Right lobe of liver (tissue), 6 donors: ENCODE results near the gene OR2W1. TPM values are rescaled to one million over a fixed set of nuclear protein-coding genes. Genes with fewer than 3 reads are reported as not detected.

ENCODE experiments used
- ATAC-seq, 4 donors: fragments of 200-7000 bp; cut with Tn5 transposase; one replicate each; pipeline ENCODE4 v1.9.1; 2020; ENCODE audit warnings: mild to moderate bottlenecking in 4 of 4, moderate library complexity in 4 of 4
- DNase-seq, 3 donors: peaks; one replicate each; pipeline ENCODE4 v3.0.0-alpha.2; 2020
- H3K27ac ChIP-seq, 3 donors: fragments of 200-600 bp; one replicate each; pipeline ENCODE4 v1.8.0; 2022
- H3K27me3 ChIP-seq, 2 donors: fragments of 200-600 bp; one replicate each; pipeline ENCODE4 v1.8.0; 2022
- H3K36me3 ChIP-seq, 4 donors: fragments of 200-600 bp; sonication (generic) in 1 of 4; one replicate each; pipeline versions ENCODE4 v1.5.1 to v1.8.0; 2017 to 2022; ENCODE audit warnings: control low read depth in 1 of 4
- H3K4me1 ChIP-seq, 4 donors: fragments of 200-600 bp; sonication (generic) in 1 of 4; one replicate each; pipeline versions ENCODE4 v1.5.1 to v1.8.0; 2017 to 2022; ENCODE audit warnings: control low read depth in 1 of 4
- H3K4me3 ChIP-seq, 3 donors: fragments of 200-600 bp; one replicate each; pipeline ENCODE4 v1.8.0; 2022
- H3K9me3 ChIP-seq, 4 donors: fragments of 200-600 bp; sonication (generic) in 1 of 4; one replicate each; pipeline versions ENCODE4 v1.5.1 to v1.8.0; 2017 to 2022; ENCODE audit warnings: control low read depth in 1 of 4
- POLR2A ChIP-seq: fragments of 450-650 bp; IDR thresholded peaks from one replicate; pipeline ENCODE4 v1.6.1; 2017; ENCODE audit warnings: antibody characterized with exemption, mild to moderate bottlenecking
- WGBS: methylation state at CpG from one replicate; pipeline ENCODE4 v1.1.6; 2018; ENCODE audit warnings: low coverage, low lambda C conversion rate; ENCODE audit not compliant: insufficient coverage; ENCODE audit errors: missing lambda C conversion rate; 5-methylcytosine and 5-hydroxymethylcytosine counted together
- intact Hi-C, 2 donors: fragments of 100-400 bp; cut with DNase I; formaldehyde crosslinking; loops; one replicate each; pipeline versions ENCODE4 v1.11.2 to v1.14.1; 2022
- total RNA-seq, 6 experiments: library from RNA; depleted of rRNA in 2 of 6; stranded (reverse); fragments of >200 nt in 2 of 6; fragmentation: NEBNext Ultra II Directional in 3 of 6; extraction: Animal tissue kit (Norgen Biotek cat#: 25700) in 3 of 6; gene quantifications; one replicate each; pipeline versions ENCODE4 v1.1.0 to v1.2.4, GENCODE V29; 2016 to 2023
- TF ChIP-seq, protein P1 (sequence below), 4 donors: fragments of 200-600 bp in 3 of 4; fragments of 450-650 bp in 1 of 4; IDR thresholded peaks; one replicate each; pipeline versions ENCODE4 v1.5.1 to v1.8.0; 2016 to 2022; ENCODE audit warnings: antibody characterized with exemption in 4 of 4, mild to moderate bottlenecking in 2 of 4
- donor health status: DM: no; HTN: yes; CAD: no.
- donor health status: DM: no; HTN: no; CAD: no.
- donor health status: DM: no; HTN: no; CAD: no.
- donor health status: DM: no; HTN: yes; CAD: no.
- donor health status: DM: no; HTN: yes; CAD: no.

Gene OR2W1
- total RNA-seq, 6 experiments from 2014 or later: not detected

DNA sequence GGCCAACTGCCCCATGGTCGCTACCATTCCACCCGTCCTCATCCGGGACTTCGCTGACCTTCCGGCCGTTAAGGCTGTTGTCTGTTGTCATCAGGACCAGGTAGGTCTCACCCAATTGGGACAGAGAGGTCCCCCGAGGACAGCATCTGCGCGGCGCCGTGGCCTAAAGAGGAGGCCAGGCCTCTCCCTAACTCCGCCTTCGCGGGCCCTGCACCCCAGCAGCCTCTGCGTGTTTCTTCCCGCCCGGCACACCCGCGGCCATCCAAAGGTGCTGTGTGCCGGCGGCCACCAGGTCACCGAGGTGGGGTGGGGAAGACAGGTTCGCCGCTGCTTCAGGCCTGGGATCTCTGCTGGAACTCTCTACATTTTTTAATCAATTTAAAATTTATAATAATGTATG, 9.0 kb downstream of the OR2W1 start:
- intact Hi-C loops: no loop called here
- no peak overlapping the region for H3K27ac ChIP-seq
- TF ChIP-seq, protein P1, sequence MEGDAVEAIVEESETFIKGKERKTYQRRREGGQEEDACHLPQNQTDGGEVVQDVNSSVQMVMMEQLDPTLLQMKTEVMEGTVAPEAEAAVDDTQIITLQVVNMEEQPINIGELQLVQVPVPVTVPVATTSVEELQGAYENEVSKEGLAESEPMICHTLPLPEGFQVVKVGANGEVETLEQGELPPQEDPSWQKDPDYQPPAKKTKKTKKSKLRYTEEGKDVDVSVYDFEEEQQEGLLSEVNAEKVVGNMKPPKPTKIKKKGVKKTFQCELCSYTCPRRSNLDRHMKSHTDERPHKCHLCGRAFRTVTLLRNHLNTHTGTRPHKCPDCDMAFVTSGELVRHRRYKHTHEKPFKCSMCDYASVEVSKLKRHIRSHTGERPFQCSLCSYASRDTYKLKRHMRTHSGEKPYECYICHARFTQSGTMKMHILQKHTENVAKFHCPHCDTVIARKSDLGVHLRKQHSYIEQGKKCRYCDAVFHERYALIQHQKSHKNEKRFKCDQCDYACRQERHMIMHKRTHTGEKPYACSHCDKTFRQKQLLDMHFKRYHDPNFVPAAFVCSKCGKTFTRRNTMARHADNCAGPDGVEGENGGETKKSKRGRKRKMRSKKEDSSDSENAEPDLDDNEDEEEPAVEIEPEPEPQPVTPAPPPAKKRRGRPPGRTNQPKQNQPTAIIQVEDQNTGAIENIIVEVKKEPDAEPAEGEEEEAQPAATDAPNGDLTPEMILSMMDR (IDR thresholded peaks at IDR 0.05): no peak
- TF ChIP-seq POLR2A: no peak
- ATAC-seq: no peak
- 89% methylated on average over 20 of the region's 24 CpGs for WGBS
- no peak overlapping the region for H3K4me3 ChIP-seq
- no peaks in the 10 kb centered on the region for H3K27me3 ChIP-seq
- DNase-seq: no peak
- no peaks in the 10 kb centered on the region for H3K36me3 ChIP-seq
- H3K4me1 ChIP-seq: no peaks in the 10 kb centered on the region
- H3K9me3 ChIP-seq: no peaks in the 10 kb centered on the region

DNA sequence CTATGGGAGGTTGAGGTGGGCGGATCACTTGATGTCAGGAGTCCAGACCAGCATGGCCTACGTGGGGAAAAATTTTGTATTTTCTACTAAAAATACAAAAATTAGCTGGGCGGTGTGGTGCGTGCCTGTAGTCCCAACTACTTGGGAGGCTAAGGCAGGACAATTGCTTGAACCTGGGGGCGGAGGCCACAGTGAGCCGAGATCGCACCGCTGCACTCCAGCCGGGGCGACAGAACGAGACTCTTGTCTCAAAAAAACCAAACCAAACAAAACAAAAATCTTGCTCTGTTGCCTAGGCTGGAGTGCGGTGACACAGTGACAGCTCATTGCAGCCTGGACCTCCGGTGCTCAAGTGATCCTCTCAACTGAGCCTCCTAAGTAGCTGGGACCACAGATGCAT, 16.2 kb downstream of the OR2W1 start:
- Histone ChIP-seq H3K4me3 (no peak overlapping the region), H3K9me3 (no peaks in the 10 kb centered on the region), H3K36me3 (no peaks in the 10 kb centered on the region), H3K4me1 (no peaks in the 10 kb centered on the region), H3K27me3 (no peaks in the 10 kb centered on the region), H3K27ac (no peak overlapping the region)
- no peak for ATAC-seq
- TF ChIP-seq POLR2A: no peak
- TF ChIP-seq, protein P1 (IDR thresholded peaks at IDR 0.05): no peak
- DNase-seq: no peak
- 89% methylated on average over 13 of the region's 13 CpGs for WGBS
- intact Hi-C loops: no loop called here

DNA sequence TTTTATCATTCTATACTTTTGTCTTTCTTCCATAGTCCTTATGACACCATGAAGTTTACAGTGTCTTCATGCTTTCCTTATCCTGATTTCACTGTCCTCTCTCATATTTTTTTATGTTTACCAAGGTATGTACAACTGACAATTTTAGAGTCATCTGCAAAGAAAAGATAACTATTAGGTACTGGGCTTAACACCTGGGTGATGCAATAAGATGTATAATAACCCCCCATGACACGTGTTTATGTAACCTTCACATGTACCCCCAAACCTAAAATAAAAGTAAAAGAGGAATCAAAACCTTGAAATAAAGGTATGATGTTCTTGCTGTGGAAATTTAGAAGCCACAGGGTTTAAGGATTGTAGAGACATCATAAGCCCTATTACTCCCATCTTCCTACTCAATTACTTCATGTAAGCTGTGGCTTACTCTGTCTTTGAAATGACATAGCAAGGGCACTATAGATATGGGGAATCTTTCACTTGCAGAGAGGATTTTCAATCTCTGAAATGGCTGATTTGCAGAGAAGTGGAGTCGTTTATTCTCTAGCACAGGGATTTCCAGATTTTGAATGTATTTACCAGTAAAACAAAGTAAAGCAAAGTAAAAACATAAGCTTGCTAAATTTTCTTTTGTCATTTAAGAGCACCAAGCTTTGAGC, 18.9 kb downstream of the OR2W1 start:
- no peak for TF ChIP-seq POLR2A
- TF ChIP-seq, protein P1 (IDR thresholded peaks at IDR 0.05): no peak
- no peak for ATAC-seq
- intact Hi-C loops: no loop called here
- H3K27ac ChIP-seq: no peak overlapping the region
- DNase-seq: no peak
- no peaks in the 10 kb centered on the region for H3K27me3 ChIP-seq
- H3K4me3 ChIP-seq: no peak overlapping the region
- H3K4me1 ChIP-seq: no peaks in the 10 kb centered on the region
- WGBS: 30% methylated on average over 2 of the region's 2 CpGs
- no peaks in the 10 kb centered on the region for H3K36me3 ChIP-seq
- H3K9me3 ChIP-seq: no peaks in the 10 kb centered on the region

DNA sequence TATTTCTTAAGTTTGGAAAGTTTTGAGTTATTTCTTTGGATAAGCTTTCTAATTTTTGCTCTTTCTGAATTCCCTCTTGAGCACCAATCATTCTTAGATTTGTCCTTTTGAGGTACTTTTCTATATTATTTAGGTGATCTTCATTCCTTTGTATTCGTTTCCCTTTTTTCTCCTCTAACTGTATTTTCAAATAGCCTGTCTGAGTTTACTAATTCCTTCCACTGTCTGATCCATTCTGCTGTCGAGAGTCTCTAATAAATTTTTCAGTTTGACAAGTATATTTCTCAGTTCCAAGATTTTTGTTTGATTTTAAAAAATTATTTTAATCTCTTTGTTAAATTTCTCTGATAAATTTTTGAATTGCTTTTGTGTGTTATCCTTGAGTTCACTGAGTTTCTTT, 23.5 kb downstream of the OR2W1 start:
- Histone ChIP-seq H3K36me3 (no peaks in the 10 kb centered on the region), H3K27me3 (no peaks in the 10 kb centered on the region), H3K4me1 (peaks cover 0 to 4% (median 0%) of the 10 kb centered on the region in 4 donors), H3K4me3 (no peak overlapping the region), H3K27ac (no peak overlapping the region), H3K9me3 (no peaks in the 10 kb centered on the region)
- 51% methylated on average over 2 of the region's 2 CpGs for WGBS
- no peak for TF ChIP-seq POLR2A
- TF ChIP-seq, protein P1 (IDR thresholded peaks at IDR 0.05): no peak
- intact Hi-C loops: no loop called here
- no peak for ATAC-seq
- DNase-seq: no peak
